ENCODE data around the gene HDHD3.
"Not testable (repeated sequence)": the region's sequence is repeated elsewhere in the genome, so short reads cannot be mapped to it uniquely, and the experiment has no call there.

The HDHD3 gene

GRCh38 chr9:113368348-113368981 is 8.3 kb downstream of the HDHD3 start:
- DNase-seq (ENCODE audit: low read depth in 2 of 2, low spot score in 1 of 2) = no peak

- DNase-seq (ENCODE audit: low read depth in 2 of 2, low spot score in 1 of 2) = not testable (repeated sequence)
Observed at GRCh38 chr9:113365652-113366051, 11.1 kb downstream of the HDHD3 start.

GRCh38 chr9:113364951-113365350 is 11.8 kb downstream of the HDHD3 start:
- DNase-seq (ENCODE audit: low read depth in 2 of 2, low spot score in 1 of 2) = no peak

- no peak for DNase-seq (ENCODE audit: low read depth in 2 of 2, low spot score in 1 of 2)
Observed at GRCh38 chr9:113363336-113363735, 13.4 kb downstream of the HDHD3 start.

GRCh38 chr9:113361304-113362018 is 15.3 kb downstream of the HDHD3 start:
- DNase-seq (ENCODE audit: low read depth in 2 of 2, low spot score in 1 of 2) = no peak

GRCh38 chr9:113360242-113360842 is 16.4 kb downstream of the HDHD3 start:
- DNase-seq (ENCODE audit: low read depth in 2 of 2, low spot score in 1 of 2) = no peak

- DNase-seq (ENCODE audit: low read depth in 2 of 2, low spot score in 1 of 2) = no peak
Observed at GRCh38 chr9:113359385-113359784, 17.4 kb downstream of the HDHD3 start.

- no peak for DNase-seq (ENCODE audit: low read depth in 2 of 2, low spot score in 1 of 2)
Observed at GRCh38 chr9:113356686-113357292, 20.0 kb downstream of the HDHD3 start.

- DNase-seq (ENCODE audit: low read depth in 2 of 2, low spot score in 1 of 2) = no peak
Observed at GRCh38 chr9:113355040-113355596, 21.7 kb downstream of the HDHD3 start.

GRCh38 chr9:113352411-113352810 is 24.4 kb downstream of the HDHD3 start:
- no peak for DNase-seq (ENCODE audit: low read depth in 2 of 2, low spot score in 1 of 2)

- DNase-seq (ENCODE audit: low read depth in 2 of 2, low spot score in 1 of 2) = no peak
Observed at GRCh38 chr9:113352006-113352405, 24.8 kb downstream of the HDHD3 start.

- DNase-seq (ENCODE audit: low read depth in 2 of 2, low spot score in 1 of 2) = no peak
Observed at GRCh38 chr9:113350937-113351336, 25.8 kb downstream of the HDHD3 start.

GRCh38 chr9:113350107-113350661 is 26.6 kb downstream of the HDHD3 start:
- no peak for DNase-seq (ENCODE audit: low read depth in 2 of 2, low spot score in 1 of 2)

GRCh38 chr9:113349445-113350094 is 27.2 kb downstream of the HDHD3 start, which contains the start of gene BSPRY:
BSPRY (plus strand) TSS chr9:113349541; CDS start chr9:113349580, 39 bp downstream.
- DNase-seq (ENCODE audit: low read depth in 2 of 2, low spot score in 1 of 2) = no peak

- no peak for DNase-seq (ENCODE audit: low read depth in 2 of 2, low spot score in 1 of 2)
Observed at GRCh38 chr9:113349066-113349444, 27.7 kb downstream of the HDHD3 start.

- no peak for DNase-seq (ENCODE audit: low read depth in 2 of 2, low spot score in 1 of 2)
Observed at GRCh38 chr9:113348437-113348836, 28.3 kb downstream of the HDHD3 start.

- DNase-seq (ENCODE audit: low read depth in 2 of 2, low spot score in 1 of 2) = no peak
Observed at GRCh38 chr9:113345671-113346070, 31.1 kb downstream of the HDHD3 start.

GRCh38 chr9:113345190-113345589 is 31.6 kb downstream of the HDHD3 start:
- DNase-seq (ENCODE audit: low read depth in 2 of 2, low spot score in 1 of 2) = no peak

- no peak for DNase-seq (ENCODE audit: low read depth in 2 of 2, low spot score in 1 of 2)
Observed at GRCh38 chr9:113343732-113344231, 33.0 kb downstream of the HDHD3 start.

GRCh38 chr9:113341712-113342410 is 34.9 kb downstream of the HDHD3 start:
- no peak for DNase-seq (ENCODE audit: low read depth in 2 of 2, low spot score in 1 of 2)

All from stimulated activated CD8-positive, alpha-beta memory T cell treated with anti-CD3 and anti-CD28 coated beads, Interleukin-4, amount 100 ng/mL, for 1 hour (primary cell).